Skin of body (tissue), 2 donors: Measurements from ENCODE around the gene ARHGAP12. TPM values are rescaled to one million over a fixed set of nuclear protein-coding genes. Genes with fewer than 3 reads are reported as not detected.

Source experiments
- DNase-seq: peaks from one replicate; lab custom pipeline; 2025; lab: John Stamatoyannopoulos, UW
- total RNA-seq: library from RNA; depleted of rRNA; stranded (reverse); fragments of >200 nt; gene quantifications from one replicate; pipeline ENCODE4 v1.2.3, GENCODE V29; 2014

ARHGAP12 gene
- total RNA-seq, 1 donor from 2014 or later: 49.3 TPM

GRCh38 chr10:31948021-31948420, 19.4 kb upstream of the ARHGAP12 start:
- no peak for DNase-seq

GRCh38 chr10:31947144-31947926, 18.7 kb upstream of the ARHGAP12 start:
- peak; percentile 97 for DNase-seq

GRCh38 chr10:31945392-31945791, 16.8 kb upstream of the ARHGAP12 start:
- no peak for DNase-seq

GRCh38 chr10:31944071-31944433, 15.4 kb upstream of the ARHGAP12 start:
- DNase-seq: no peak

GRCh38 chr10:31942892-31943291, 14.3 kb upstream of the ARHGAP12 start:
- no peak for DNase-seq

GRCh38 chr10:31942435-31942834, 13.8 kb upstream of the ARHGAP12 start:
- no peak for DNase-seq

- no peak for DNase-seq
These were observed 12.4 kb upstream of the ARHGAP12 start for GRCh38 chr10:31940839-31941653.

- no peak for DNase-seq
These were observed 11.4 kb upstream of the ARHGAP12 start for GRCh38 chr10:31939797-31940708.

- no peak for DNase-seq
These were observed 8.7 kb upstream of the ARHGAP12 start for GRCh38 chr10:31937371-31937770.

- DNase-seq: no peak
These were observed 8.3 kb upstream of the ARHGAP12 start for GRCh38 chr10:31936933-31937332.

- DNase-seq: no peak
These were observed 7.5 kb upstream of the ARHGAP12 start for GRCh38 chr10:31936086-31936485.

GRCh38 chr10:31935678-31936077, 7.0 kb upstream of the ARHGAP12 start:
- no peak for DNase-seq

GRCh38 chr10:31932838-31933237, 4.2 kb upstream of the ARHGAP12 start:
- no peak for DNase-seq

GRCh38 chr10:31930856-31931255, 2.2 kb upstream of the ARHGAP12 start:
- DNase-seq: peak; percentile 67

- peak; percentile 81 for DNase-seq
These were observed 1.6 kb upstream of the ARHGAP12 start for GRCh38 chr10:31930023-31930751.

- DNase-seq: peak; percentile 56
These were observed 811 bp upstream of the ARHGAP12 start for GRCh38 chr10:31929261-31930022.

- peak; percentile 35 for DNase-seq
These were observed 615 bp downstream of the ARHGAP12 start for GRCh38 chr10:31927884-31928548.

GRCh38 chr10:31927565-31927883, 1.1 kb downstream of the ARHGAP12 start:
- peak; percentile 49 for DNase-seq

GRCh38 chr10:31926765-31927564, 1.7 kb downstream of the ARHGAP12 start:
- DNase-seq: no peak
